Amniotic stem cell (primary cell): ENCODE measurements around the gene KCNIP1.

ENCODE experiments used
- DNase-seq: peaks from one replicate; lab custom pipeline; 2025; lab: John Stamatoyannopoulos, UW

Gene KCNIP1

GRCh38 chr5:170628691-170629565, 125.1 kb downstream of the KCNIP1 start:
- no peak for DNase-seq

GRCh38 chr5:170629566-170630175, 125.9 kb downstream of the KCNIP1 start:
- no peak for DNase-seq

GRCh38 chr5:170630226-170630625, 126.4 kb downstream of the KCNIP1 start:
- DNase-seq: no peak

GRCh38 chr5:170630711-170631141, 126.9 kb downstream of the KCNIP1 start:
- DNase-seq: no peak

- no peak for DNase-seq
Observed at GRCh38 chr5:170631466-170632195, 127.8 kb downstream of the KCNIP1 start.

- DNase-seq: no peak
Observed at GRCh38 chr5:170632266-170632984, 128.6 kb downstream of the KCNIP1 start.

GRCh38 chr5:170632985-170633234, 129.1 kb downstream of the KCNIP1 start:
- no peak for DNase-seq

- peak; percentile 36 for DNase-seq
Observed at GRCh38 chr5:170633235-170634081, 129.6 kb downstream of the KCNIP1 start.

GRCh38 chr5:170634256-170634990, 130.6 kb downstream of the KCNIP1 start:
- DNase-seq: no peak

GRCh38 chr5:170635706-170636105, 131.9 kb downstream of the KCNIP1 start:
- no peak for DNase-seq

- DNase-seq: no peak
Observed at GRCh38 chr5:170636206-170636605, 132.4 kb downstream of the KCNIP1 start.

GRCh38 chr5:170636801-170637477, 133.1 kb downstream of the KCNIP1 start:
- DNase-seq: no peak

GRCh38 chr5:170638051-170638450, 134.2 kb downstream of the KCNIP1 start:
- DNase-seq: no peak

GRCh38 chr5:170638454-170639220, 134.8 kb downstream of the KCNIP1 start:
- DNase-seq: no peak

GRCh38 chr5:170639221-170639925, 135.6 kb downstream of the KCNIP1 start:
- no peak for DNase-seq

- DNase-seq: no peak
Observed at GRCh38 chr5:170640731-170641588, 137.1 kb downstream of the KCNIP1 start.

GRCh38 chr5:170641589-170642031, 137.8 kb downstream of the KCNIP1 start:
- DNase-seq: no peak
